ENCODE results near the gene IFT22.
"Not testable (repeated sequence)": the region's sequence is repeated elsewhere in the genome, so short reads cannot be mapped to it uniquely, and the experiment has no call there.

IFT22 gene

DNA sequence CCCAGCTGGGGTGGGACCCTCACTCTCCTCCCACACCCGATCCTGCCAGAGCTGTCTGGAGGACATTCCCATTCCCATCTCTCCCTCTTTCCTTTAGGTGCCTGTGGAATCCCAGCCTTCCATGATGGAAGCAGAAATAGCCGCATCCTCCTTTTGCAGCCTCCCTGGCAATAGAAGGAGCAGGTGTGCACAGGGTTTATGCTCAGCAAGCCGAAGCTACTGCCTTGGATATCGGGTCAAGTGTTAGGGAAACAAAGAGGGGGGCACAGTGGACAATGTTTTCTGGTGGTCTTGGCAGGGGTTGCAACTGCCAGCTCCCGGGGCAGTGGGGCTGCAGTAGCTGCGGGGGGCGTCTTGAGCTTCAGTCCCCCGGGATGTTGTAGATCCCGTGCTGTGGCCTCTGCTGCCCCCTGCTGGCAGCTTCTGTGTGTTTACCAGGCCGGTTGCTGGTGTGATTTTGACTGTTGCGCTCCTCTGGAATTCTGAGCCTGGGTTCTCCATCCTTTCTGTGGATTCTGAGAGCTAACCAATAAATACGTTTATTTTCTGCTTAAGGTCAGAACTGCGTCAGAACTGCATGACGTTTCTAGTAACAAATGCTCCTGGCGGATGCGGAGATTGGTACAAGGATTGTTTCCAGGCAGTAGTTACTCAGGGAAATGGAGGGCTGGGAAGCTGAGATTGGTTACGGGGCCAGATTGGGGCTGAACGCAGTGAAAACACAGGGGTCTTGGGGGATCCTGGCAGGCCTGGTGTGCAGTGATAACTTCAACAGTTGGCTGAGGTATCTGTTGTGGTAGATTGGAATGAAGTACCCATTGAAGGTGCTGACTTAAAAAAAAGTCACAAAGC, 31.2 kb downstream of the IFT22 start:
- H2AK5ac ChIP-seq (ENCODE audit: low read length, severe bottlenecking); H2BK12ac ChIP-seq (ENCODE audit: low read length in 2 of 2); H2BK120ac ChIP-seq (ENCODE audit: low read depth, low read length); H3K4ac ChIP-seq (ENCODE audit: low read depth in 1 of 2, low read length in 2 of 2); H3K18ac ChIP-seq (ENCODE audit: low read depth in 1 of 2, low read length in 2 of 2); H3K4me3 ChIP-seq (ENCODE audit: insufficient read depth in 1 of 2, low read depth in 1 of 2, low read length in 2 of 2); H3K9ac ChIP-seq (ENCODE audit: low read length); H3K14ac ChIP-seq (ENCODE audit: low read length in 2 of 2); H2BK15ac ChIP-seq (ENCODE audit: low read depth, poor library complexity, severe bottlenecking); H3K36me3 ChIP-seq (ENCODE audit: control insufficient read depth in 1 of 2, insufficient read depth in 2 of 2, low read depth in 1 of 2, low read length in 2 of 2); H3K27ac ChIP-seq (ENCODE audit: low read length, poor library complexity, severe bottlenecking); H4K91ac ChIP-seq (ENCODE audit: low read length); H2AFZ ChIP-seq (ENCODE audit: low read depth, low read length); H3K23ac ChIP-seq (ENCODE audit: low read length in 2 of 2); H3K4me2 ChIP-seq (ENCODE audit: low read length, poor library complexity, severe bottlenecking); H3K9me3 ChIP-seq (ENCODE audit: control insufficient read depth, low read length); H3K79me1 ChIP-seq (replicated peaks; ENCODE audit: low read length, poor library complexity, severe bottlenecking); H3K4me1 ChIP-seq (ENCODE audit: control insufficient read depth, insufficient read depth, low read depth, low read length); H4K8ac ChIP-seq (ENCODE audit: low read length); H2BK5ac ChIP-seq (ENCODE audit: low read depth, low read length, poor library complexity, severe bottlenecking): not testable (repeated sequence)
- 36% methylated on average over 18 of the region's 18 CpGs for WGBS
- DNase-seq = peak; percentile 30
- H3K27me3 ChIP-seq (ENCODE audit: control insufficient read depth in 1 of 2, insufficient read depth in 1 of 2, low read length in 2 of 2) = peaks cover 70 to 85% of the 10 kb centered on the region in 2 experiments

DNA sequence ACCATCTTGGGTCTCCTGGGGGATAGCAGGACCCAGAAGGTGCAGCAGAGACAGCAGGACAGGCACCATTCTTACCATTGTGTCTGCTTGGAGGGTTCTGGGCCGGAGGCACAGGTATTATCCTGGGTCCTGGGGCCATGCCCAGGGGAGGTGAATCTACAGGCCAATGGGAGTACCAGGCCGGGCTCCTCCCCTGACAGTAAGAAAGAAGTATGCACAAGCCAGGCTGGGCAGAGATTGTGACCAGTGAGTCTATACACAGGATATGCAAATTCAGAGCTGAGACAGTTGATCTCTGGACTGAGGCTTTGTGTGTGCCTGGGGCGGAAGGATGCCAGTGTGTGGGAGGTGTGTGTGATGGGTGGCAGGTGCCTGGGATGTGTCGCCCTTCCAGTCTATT, 31.9 kb downstream of the IFT22 start:
- not testable (repeated sequence) for H4K8ac ChIP-seq (ENCODE audit: low read length); H3K4me3 ChIP-seq (ENCODE audit: insufficient read depth in 1 of 2, low read depth in 1 of 2, low read length in 2 of 2); H2BK120ac ChIP-seq (ENCODE audit: low read depth, low read length); H2BK5ac ChIP-seq (ENCODE audit: low read depth, low read length, poor library complexity, severe bottlenecking); DNase-seq; H3K4me2 ChIP-seq (ENCODE audit: low read length, poor library complexity, severe bottlenecking); H3K9ac ChIP-seq (ENCODE audit: low read length); H3K36me3 ChIP-seq (ENCODE audit: control insufficient read depth in 1 of 2, insufficient read depth in 2 of 2, low read depth in 1 of 2, low read length in 2 of 2); H2AFZ ChIP-seq (ENCODE audit: low read depth, low read length); H3K4me1 ChIP-seq (ENCODE audit: control insufficient read depth, insufficient read depth, low read depth, low read length); H3K27ac ChIP-seq (ENCODE audit: low read length, poor library complexity, severe bottlenecking); H3K14ac ChIP-seq (ENCODE audit: low read length in 2 of 2); H2AK5ac ChIP-seq (ENCODE audit: low read length, severe bottlenecking); H3K18ac ChIP-seq (ENCODE audit: low read depth in 1 of 2, low read length in 2 of 2); H3K4ac ChIP-seq (ENCODE audit: low read depth in 1 of 2, low read length in 2 of 2); H3K79me1 ChIP-seq (replicated peaks; ENCODE audit: low read length, poor library complexity, severe bottlenecking); H3K9me3 ChIP-seq (ENCODE audit: control insufficient read depth, low read length); H4K91ac ChIP-seq (ENCODE audit: low read length); H2BK12ac ChIP-seq (ENCODE audit: low read length in 2 of 2); H3K23ac ChIP-seq (ENCODE audit: low read length in 2 of 2); H2BK15ac ChIP-seq (ENCODE audit: low read depth, poor library complexity, severe bottlenecking)
- peaks cover 68 to 83% of the 10 kb centered on the region in 2 experiments for H3K27me3 ChIP-seq (ENCODE audit: control insufficient read depth in 1 of 2, insufficient read depth in 1 of 2, low read length in 2 of 2)
- WGBS = 81% methylated on average over 3 of the region's 4 CpGs

DNA sequence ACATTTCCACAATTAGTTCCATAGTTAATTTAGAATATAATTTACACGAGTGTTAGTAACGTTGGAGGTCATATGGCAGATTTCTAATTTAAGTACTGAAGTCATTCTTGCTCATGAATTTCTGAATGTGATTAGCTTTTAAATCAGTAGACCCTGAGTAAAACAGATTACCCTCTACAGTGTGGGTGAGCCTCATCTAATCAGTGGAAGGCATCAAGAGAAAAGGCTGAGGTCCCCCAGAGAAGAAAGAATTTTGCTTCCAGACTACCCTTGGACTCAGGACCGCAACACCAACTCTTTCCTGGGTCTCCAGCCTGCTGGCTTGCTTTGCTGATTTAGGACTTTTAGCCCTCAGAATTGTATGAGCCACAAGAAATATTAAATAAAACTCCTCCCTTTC, 33.2 kb downstream of the IFT22 start:
- peaks cover 4% of the 10 kb centered on the region for H3K9me3 ChIP-seq (ENCODE audit: control insufficient read depth, low read length)
- H3K9ac ChIP-seq (ENCODE audit: low read length) = no peak overlapping the region
- no peak overlapping the region for H3K4me3 ChIP-seq (ENCODE audit: insufficient read depth in 1 of 2, low read depth in 1 of 2, low read length in 2 of 2)
- H3K23ac ChIP-seq (ENCODE audit: low read length in 2 of 2) = no peak overlapping the region
- no peak overlapping the region for H3K18ac ChIP-seq (ENCODE audit: low read depth in 1 of 2, low read length in 2 of 2)
- H2BK12ac ChIP-seq (ENCODE audit: low read length in 2 of 2) = no peak overlapping the region
- no peak overlapping the region for H2BK15ac ChIP-seq (ENCODE audit: low read depth, poor library complexity, severe bottlenecking)
- H2AFZ ChIP-seq (ENCODE audit: low read depth, low read length) = no peak overlapping the region
- H2AK5ac ChIP-seq (ENCODE audit: low read length, severe bottlenecking) = no peak overlapping the region
- H3K4ac ChIP-seq (ENCODE audit: low read depth in 1 of 2, low read length in 2 of 2) = no peak overlapping the region
- 82% methylated on average over 3 of the region's 3 CpGs for WGBS
- no peak overlapping the region for H4K8ac ChIP-seq (ENCODE audit: low read length)
- no peak overlapping the region for H3K4me2 ChIP-seq (ENCODE audit: low read length, poor library complexity, severe bottlenecking)
- H2BK120ac ChIP-seq (ENCODE audit: low read depth, low read length) = no peak overlapping the region
- no peaks in the 10 kb centered on the region for H3K79me1 ChIP-seq (replicated peaks; ENCODE audit: low read length, poor library complexity, severe bottlenecking)
- DNase-seq = no peak
- H3K27me3 ChIP-seq (ENCODE audit: control insufficient read depth in 1 of 2, insufficient read depth in 1 of 2, low read length in 2 of 2) = peaks cover 56 to 70% of the 10 kb centered on the region in 2 experiments
- H3K14ac ChIP-seq (ENCODE audit: low read length in 2 of 2) = no peak overlapping the region
- no peak overlapping the region for H3K27ac ChIP-seq (ENCODE audit: low read length, poor library complexity, severe bottlenecking)
- H4K91ac ChIP-seq (ENCODE audit: low read length) = no peak overlapping the region
- no peaks in the 10 kb centered on the region for H3K4me1 ChIP-seq (ENCODE audit: control insufficient read depth, insufficient read depth, low read depth, low read length)
- no peak overlapping the region for H2BK5ac ChIP-seq (ENCODE audit: low read depth, low read length, poor library complexity, severe bottlenecking)
- no peaks in the 10 kb centered on the region for H3K36me3 ChIP-seq (ENCODE audit: control insufficient read depth in 1 of 2, insufficient read depth in 2 of 2, low read depth in 1 of 2, low read length in 2 of 2)

DNA sequence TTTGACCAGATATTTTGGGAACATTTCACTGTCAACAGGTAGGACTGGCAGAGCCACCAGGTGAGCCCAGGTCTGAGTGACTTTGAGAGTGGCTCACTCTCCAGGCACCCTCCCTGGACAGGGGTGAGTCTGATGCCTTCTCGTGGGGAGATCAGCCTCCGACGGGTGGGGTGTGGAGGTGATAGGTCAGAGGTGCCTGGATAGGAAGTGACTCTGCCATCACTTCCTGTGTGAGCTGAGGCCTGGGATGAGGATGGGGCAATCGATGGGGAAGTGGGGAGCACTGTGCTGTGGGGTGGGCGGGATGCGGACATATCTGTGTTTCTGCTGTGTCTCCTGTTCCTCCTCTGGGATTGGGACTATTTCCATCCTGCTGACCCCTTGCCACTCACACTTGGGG, 34.6 kb downstream of the IFT22 start:
- no peak overlapping the region for H3K18ac ChIP-seq (ENCODE audit: low read depth in 1 of 2, low read length in 2 of 2)
- peaks cover 4% of the 10 kb centered on the region for H3K9me3 ChIP-seq (ENCODE audit: control insufficient read depth, low read length)
- no peak overlapping the region for H3K9ac ChIP-seq (ENCODE audit: low read length)
- no peaks in the 10 kb centered on the region for H3K79me1 ChIP-seq (replicated peaks; ENCODE audit: low read length, poor library complexity, severe bottlenecking)
- no peak overlapping the region for H3K4ac ChIP-seq (ENCODE audit: low read depth in 1 of 2, low read length in 2 of 2)
- no peak overlapping the region for H2BK5ac ChIP-seq (ENCODE audit: low read depth, low read length, poor library complexity, severe bottlenecking)
- no peak overlapping the region for H3K14ac ChIP-seq (ENCODE audit: low read length in 2 of 2)
- no peak overlapping the region for H4K8ac ChIP-seq (ENCODE audit: low read length)
- H2AFZ ChIP-seq (ENCODE audit: low read depth, low read length) = no peak overlapping the region
- H4K91ac ChIP-seq (ENCODE audit: low read length) = no peak overlapping the region
- no peaks in the 10 kb centered on the region for H3K36me3 ChIP-seq (ENCODE audit: control insufficient read depth in 1 of 2, insufficient read depth in 2 of 2, low read depth in 1 of 2, low read length in 2 of 2)
- no peak overlapping the region for H3K23ac ChIP-seq (ENCODE audit: low read length in 2 of 2)
- H3K4me2 ChIP-seq (ENCODE audit: low read length, poor library complexity, severe bottlenecking) = no peak overlapping the region
- no peak for DNase-seq
- H3K4me3 ChIP-seq (ENCODE audit: insufficient read depth in 1 of 2, low read depth in 1 of 2, low read length in 2 of 2) = no peak overlapping the region
- no peak overlapping the region for H2AK5ac ChIP-seq (ENCODE audit: low read length, severe bottlenecking)
- no peak overlapping the region for H2BK12ac ChIP-seq (ENCODE audit: low read length in 2 of 2)
- H3K27me3 ChIP-seq (ENCODE audit: control insufficient read depth in 1 of 2, insufficient read depth in 1 of 2, low read length in 2 of 2) = peaks cover 46 to 57% of the 10 kb centered on the region in 2 experiments
- H3K4me1 ChIP-seq (ENCODE audit: control insufficient read depth, insufficient read depth, low read depth, low read length) = peaks cover 4% of the 10 kb centered on the region
- no peak overlapping the region for H2BK120ac ChIP-seq (ENCODE audit: low read depth, low read length)
- no peak overlapping the region for H2BK15ac ChIP-seq (ENCODE audit: low read depth, poor library complexity, severe bottlenecking)
- 65% methylated on average over 3 of the region's 6 CpGs for WGBS
- no peak overlapping the region for H3K27ac ChIP-seq (ENCODE audit: low read length, poor library complexity, severe bottlenecking)

Measured in mesenchymal stem cell (in vitro differentiated cells and primary cell).